Femur (tissue), 1 donor: ENCODE results near the gene CXCL17.
A peak's percentile ranks its signal among the peaks of the same experiment; 100 is the strongest.
"Not testable (repeated sequence)": the region's sequence is repeated elsewhere in the genome, so short reads cannot be mapped to it uniquely, and the experiment has no call there.

Experiments used
- DNase-seq: peaks from one replicate; pipeline ENCODE4 v3.0.0-alpha.2; 2017

The CXCL17 gene

DNA sequence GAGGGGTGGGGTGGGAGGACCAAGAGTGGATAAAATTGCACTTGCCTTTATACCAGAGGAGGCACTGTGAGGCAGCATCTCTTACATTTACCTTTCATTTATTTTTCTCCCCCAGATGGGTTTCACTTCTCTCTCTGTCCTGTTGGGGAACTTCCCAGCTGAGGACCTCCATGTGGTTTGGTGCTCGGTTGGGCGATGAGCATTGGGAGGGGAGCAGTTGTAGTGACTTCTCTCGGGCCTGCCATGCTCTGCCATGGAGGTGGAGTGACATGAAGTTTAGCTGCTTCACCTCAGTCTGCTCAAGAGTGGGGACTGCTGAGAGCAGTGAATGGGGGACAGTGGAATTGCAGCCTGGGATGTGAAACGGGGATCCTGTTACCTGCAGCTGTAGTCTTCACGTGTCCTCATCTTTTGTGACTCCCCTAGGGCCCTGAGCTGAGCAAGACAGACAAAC, 23.1 kb upstream of the CXCL17 start:
- no peak for DNase-seq

DNA sequence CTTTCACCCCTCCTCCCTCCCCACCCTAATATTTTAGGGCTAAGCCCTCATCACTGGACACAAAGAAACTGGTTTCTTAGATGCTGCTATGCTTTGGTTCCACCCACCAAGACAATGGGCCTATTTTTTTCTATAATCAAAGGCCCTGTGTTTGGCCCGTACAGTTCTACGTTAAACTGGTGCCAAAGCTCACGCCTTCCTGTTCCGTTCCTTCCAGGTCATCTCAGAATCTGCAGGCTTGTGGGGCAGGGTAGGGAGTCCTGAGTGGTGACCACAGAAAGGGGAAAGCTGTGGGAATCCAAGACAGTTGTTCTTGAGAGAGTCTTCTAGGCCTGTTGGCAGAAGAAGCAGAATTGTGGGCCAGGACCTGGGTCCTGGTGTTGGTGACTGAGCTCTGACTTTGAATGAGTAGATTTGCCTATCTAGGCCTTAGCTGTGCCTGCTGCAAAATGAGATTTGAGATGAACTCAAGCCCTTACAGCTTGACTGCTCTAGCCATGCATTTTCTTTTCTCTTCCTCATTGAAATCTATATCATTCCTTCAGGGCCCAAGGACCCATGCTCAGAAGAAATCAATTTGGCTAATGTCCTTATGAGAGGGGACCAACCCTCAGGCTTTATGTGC, 19.1 kb upstream of the CXCL17 start:
- DNase-seq, result no peak

DNA sequence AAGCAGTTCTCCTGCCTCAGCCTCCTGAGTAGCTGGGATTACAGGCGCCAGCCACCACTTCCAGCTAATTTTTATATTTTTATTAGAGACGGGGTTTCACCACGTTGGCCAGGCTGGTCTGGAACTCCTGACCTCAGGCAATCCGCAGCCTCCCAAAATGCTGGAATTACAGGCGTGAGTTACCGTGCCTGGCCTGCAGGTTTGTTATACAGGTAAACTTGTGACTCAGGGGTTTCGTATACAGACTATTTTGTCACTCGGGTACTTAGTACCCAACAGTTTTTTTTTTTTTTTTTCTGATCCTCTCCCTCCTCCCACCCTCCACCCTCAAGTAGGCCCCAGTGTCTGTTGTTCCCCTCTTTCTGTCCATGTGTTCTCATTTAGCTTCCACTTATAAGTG, 18.5 kb upstream of the CXCL17 start:
- not testable (repeated sequence) for DNase-seq

DNA sequence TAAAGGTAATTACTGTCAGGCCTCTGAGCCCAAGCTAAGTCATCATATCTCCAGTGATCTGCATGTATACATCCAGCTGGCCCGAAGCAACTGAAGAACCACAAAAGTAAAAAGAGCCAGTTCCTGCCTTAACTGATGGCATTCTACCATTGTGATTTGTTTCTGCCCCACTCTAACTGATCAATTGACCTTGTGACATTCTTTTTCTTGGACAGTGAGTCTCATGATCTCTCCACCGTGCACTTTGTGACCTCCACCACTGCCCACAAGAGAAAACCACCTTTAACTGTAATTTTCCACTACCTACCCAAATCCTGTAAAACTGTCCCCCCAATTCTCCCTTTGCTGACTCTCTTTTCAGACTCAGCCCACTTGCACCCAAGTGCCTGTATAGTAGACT, 17.2 kb upstream of the CXCL17 start:
- DNase-seq, result no peak

DNA sequence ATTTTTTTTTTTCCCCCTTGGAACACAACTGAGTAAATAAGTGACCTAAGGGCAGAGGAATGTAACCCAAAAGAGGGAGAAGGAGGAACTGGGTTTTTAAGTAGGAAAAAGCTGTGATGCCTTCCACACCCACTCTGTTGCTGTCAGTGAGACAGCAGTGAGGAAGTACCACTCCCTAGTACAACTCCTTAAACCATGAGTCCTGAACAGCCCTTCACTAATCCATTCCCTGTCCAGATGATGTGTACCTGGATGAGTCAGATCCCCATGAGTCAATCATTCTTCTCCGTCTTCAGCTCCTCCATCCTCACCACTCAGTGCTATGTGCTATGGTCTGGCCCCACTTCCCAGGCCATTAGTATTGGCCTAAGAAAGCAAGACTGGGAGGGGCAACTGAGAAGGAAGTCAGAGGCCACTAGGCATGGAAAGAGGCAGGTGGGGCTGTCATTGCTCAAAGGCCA, 12.9 kb upstream of the CXCL17 start:
- DNase-seq, result no peak

DNA sequence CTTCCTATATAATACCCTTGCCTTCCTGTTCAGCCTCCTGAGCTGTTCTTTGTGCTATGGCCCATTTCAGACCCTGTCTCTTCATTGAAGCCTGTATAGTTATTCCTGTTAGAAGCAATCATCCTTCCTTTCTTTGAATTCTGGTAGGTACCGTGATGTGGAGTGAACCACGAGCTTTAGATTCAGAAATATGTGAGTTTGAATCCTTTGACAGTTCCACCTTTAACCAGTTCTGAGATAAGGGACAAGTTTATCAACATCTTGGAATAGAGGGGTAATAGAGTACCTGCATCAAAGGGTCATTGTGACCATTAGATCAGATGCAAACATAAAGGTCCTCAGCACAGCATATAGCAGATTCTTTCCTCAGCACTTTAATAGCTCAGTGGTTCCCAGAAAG, 12.3 kb upstream of the CXCL17 start:
- DNase-seq, result no peak

DNA sequence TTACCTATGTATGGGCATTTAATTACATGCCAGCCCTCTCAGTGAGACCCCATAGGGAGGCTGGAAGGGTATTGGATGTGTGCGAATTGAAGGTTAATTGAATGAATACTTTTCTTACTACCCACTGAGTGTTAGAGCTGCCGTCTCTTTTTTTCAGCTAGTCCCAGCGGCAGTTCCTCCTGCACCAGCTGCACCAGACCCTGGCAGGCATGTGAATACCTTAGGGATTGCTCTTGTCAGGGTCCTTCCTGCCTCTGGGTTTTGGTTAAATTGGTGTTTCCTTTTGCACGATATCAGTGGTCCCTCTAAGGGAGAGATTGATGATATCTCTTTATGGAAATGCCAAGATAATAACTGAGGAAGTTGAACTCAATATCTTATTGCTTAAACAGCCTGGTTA, 9.8 kb upstream of the CXCL17 start:
- no peak for DNase-seq

DNA sequence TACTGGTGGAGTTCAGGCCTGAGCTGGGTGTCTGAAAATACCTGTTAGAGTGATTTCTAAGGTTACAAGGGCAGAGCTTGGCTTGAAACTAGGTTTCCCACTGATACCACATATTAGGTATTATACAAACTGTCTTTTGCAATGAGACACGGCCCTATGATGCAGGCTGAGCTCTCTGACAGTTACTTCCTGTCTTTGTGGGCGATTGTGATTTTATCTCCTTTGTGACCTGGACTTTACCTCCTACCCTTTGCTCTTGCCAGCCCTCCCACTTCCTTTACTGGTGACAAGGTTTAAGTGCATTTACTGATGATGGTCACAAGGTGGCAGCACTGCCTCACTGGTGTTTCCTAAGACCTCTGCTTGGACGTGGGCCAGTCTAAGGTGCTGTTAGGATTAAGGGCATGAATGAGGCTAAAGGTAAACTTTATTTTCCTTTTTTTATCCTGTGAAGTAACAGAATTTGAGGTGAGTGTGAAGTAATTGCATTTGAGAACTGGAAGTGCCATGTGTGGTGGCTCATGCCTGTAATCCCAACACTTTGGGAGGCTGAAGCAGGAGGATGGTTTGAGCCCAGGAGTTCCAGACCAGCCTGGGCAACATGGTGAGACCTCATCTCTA, 7.7 kb upstream of the CXCL17 start:
- DNase-seq, result peak; percentile 78

DNA sequence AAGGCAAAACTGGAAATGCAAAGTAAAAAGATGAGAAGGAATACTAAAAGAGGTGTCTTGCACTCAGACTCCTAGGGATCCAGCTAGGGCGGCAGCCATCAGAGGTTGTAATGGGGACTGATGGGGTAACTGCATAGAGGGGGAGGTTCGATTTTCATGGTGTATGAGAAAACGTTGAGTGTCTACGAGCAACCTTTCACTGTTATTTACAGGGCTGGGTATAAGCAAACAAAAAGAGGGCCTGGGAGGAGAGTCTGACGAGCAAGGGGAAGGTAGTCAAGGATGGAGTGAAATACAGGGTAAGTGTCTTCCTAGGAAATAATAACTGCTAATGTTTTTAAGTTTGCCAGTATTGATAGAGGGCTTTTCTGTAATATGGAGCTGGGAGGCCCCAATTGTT, 5.6 kb upstream of the CXCL17 start:
- DNase-seq, result not testable (repeated sequence)

DNA sequence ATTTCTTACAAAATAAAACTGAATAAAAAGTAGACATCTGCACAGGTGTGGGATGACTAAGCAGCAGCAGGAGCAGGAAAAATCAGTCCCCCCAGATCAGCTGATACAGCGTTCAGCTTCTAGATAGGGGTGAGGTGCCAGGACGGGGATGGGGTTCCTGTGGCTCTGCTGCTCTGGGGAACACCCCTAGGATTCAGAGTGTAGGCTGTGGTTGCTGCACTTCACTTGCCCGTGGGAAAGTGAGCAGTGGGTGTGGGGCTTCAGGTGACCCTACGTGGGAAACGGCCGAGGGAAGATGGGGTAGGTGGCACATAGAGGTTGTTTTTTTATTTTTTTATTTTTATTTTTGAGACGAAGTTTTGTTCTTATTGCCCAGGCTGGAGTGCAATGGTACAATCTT, 3.2 kb upstream of the CXCL17 start:
- no peak for DNase-seq

DNA sequence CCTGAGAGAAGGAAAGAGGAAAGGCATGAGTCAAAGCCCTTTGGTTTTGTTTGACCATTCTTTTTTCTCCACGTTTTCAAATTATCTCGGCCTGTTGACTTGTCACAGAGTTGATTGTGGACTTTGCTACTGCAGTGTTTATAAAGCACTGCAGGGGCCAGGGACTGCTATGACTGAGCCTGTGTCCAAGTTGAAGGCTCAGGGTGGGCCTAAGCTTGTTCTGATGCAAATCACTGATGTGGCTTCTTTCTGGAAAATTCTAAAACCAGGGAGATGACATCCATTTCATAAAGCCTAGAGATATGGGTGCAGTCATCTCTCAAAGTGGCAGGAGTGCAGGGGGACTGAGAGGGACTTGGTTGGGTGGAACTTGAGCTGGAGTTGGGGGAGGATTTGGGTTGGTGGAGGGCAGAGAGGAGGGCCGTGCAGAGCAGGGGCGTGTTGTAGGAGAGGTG, 1.2 kb upstream of the CXCL17 start:
- no peak for DNase-seq

DNA sequence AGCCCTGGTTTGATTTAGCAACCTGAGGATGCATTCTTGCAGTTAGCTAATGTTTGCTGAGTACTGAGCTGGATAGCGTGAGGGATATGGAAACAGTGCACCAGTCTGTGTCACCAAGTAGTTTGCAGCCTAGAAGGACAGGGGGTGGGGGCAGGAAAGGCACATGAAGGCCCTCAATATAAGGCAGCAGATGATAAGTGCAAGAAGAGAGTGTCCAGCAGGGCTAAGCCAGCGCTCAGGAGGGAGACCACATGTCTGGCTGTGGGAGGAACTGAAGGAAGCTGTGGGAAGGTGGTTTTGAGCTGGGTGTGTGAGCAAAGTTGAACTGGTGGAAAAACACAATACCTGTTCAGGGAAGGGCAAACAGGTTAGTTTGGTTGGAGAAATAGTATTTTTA, 1.7 kb downstream of the CXCL17 start:
- no peak for DNase-seq

DNA sequence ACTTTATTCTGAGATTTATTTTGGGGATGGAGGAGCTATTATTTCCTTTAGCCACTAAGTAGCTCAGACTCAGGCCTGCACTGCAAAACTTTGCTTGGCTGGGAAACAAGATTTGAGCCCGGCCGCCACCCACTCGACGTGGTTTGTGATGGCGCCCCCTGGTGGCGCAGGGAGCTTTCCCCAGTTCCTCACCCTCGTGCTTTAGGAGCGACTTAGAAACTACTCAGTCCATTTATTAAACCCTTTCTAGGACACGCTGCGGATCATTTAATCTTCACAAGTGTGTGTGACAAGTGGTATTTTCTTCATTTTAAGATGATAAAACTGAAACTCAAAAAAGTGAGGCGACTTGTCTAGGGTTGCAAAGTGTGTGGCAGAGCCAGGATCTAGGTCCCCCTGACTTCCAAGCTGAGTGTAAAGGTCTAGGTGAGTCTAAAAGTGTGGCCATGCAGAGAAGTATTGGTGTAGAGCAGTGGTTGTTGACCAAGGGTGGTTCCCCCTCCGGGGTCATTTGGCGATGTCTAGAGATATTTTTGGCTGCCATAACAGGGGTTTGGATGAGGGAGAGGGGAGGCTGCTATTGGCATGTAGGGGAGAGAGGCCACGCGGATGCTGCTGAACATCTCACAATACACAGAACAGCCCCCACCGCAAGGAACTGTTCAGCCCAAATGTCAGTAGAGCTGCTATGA, 2.2 kb downstream of the CXCL17 start:
- peak; percentile 66 for DNase-seq

DNA sequence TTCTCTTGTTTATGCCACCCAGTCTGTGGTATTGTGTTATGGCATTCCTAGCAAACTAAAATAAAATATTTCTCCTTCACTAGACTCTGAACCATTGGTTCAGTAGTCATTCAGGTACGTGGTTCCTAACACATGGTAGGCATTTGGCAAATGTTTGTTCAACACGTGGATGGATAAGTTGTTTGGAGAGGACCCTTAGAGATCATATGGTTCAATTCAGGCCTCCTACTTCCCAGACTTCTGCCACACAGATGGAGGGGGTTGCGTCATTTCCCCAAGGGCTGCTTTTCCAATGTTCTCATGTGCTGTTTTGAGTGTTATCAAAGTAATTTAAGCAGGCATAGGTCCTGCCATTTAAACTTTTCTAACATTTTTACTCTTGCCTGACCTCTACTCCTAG, 6.7 kb downstream of the CXCL17 start:
- no peak for DNase-seq

DNA sequence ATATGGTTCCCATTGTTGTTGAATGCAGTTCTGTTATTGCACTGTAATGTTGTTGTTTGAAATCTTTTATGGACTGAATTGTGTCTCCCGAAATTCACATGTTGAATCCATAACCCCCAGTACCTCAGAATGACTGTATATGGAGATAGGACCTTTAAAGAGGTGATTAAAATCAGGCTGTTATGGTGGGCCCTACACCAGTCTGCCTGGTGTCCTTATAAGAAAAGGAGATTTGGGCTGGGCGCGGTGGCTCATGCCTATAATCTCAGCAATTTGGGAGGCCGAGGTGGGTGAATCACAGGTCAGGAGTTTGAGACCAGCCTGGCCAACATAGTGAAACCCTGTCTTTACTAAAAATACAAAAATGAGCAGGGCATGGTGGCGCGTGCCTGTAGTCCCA, 7.4 kb downstream of the CXCL17 start:
- DNase-seq, result no peak

DNA sequence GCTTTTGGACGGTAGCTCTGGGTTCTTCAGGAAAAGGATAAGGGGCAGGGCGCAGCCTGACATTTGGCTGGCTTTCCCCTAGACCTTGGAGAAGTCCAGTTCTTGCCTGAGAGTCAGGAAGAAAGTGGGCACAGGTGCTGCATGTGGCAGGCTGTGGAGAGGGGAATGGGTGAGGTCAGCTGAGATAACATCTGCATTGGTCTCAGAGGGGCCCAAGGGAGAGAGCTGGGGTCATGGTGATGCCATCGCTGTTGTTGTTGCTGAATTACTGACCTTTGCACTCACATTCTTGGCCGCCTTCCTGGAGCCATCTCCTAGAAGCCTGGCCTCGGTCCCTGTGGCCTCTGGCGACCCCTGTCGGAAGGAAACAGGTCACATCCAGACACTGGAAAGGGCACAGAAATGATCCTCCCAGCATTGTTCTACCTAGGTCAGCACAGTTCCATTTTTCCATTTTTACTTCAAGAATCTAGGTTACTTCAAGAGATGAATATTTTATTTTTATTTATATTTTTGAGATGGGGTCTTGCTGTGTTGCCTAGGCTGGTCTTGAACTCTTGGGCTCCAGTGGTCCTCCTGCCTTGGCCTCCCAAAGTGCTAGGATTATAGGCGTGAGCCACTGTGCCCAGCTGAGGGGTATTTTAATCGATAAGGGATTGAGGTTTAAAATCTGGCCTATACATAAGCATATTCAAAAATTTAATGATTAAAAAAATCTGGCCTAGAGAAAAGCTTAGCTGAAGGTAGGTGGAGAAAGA, 9.1 kb downstream of the CXCL17 start:
- peak; percentile 70 for DNase-seq

DNA sequence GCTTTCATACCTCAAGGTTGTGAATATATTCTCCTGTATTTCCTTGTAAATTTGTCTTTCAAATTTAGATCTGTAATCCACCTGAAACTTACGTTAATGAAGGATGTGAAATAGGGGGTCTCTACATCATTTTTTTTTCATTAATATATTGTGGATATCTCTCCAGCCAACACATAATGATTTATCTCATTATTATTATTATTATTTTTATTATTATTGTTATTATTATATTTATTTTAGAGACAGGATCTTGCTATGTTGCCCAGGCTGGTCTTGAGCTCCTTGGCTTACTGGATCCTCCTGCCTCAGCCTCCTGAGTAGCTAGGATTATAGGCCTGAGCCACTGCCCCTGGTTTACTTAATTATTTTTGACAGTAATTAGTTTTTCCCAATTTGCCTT, 11.3 kb downstream of the CXCL17 start:
- no peak for DNase-seq

DNA sequence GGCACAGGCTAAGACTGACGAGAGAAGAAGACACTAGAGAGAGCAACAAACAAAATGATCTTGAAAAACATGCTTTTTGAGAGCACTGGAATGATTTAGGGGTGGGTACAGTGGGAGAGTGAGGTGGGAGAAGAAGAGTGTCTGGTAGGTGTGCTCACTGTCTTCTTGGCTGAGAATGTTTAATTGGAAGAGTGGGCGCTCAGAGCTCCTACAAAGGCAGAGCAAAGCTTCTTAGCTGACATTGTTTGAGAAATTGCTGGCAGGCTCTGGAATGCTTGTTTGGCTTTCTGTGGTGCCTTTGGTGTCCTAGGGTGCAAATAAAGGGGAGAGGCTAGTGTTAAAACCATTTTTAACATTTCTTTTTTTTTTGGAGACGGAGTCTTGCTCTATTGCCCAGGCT, 14.1 kb downstream of the CXCL17 start:
- no peak for DNase-seq

DNA sequence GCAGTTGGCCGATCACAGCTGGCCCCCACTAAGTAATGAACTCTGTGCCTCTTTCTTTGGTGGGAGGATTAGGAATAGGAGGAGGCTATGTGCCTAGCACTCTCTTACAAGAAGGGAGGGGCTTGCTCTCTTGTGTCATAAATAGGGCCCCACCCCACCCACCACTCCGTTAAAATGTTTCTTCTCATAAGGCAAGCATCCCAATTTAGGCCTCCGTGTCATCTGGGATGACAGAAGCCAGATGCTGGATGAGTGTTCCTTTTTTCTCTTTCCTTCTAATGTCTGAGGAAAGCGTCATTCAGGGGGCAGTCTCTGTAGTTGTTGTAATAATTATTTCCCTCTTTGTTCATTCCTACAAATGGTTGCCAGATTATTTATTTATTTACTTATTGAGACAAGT, 15.4 kb downstream of the CXCL17 start, which contains the start of gene LIPE:
LIPE (minus strand) TSS at position 76 of the 400 bp plus-strand sequence. CDS start 239 bp downstream, outside the sequence.
- DNase-seq, result no peak

DNA sequence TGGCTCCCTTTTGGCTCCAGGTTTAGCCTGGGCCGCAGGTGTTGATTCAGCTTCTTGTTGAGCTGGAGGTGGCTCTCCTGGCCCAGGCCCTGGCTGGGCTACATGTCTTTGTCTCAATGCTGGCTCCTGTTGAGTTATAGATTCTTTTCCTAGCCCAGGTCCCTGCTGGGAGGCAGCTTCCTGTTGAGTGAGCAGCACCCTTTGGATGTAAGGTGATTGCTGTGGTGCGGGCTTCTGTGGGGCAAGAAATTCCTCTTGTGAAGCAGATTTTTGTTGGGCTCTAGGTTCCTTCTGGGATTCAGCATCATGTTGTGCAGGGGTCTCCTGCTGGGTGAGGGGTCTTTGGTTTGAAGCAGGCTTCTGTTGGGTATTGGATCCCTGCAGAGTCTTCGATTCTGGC, 16.1 kb downstream of the CXCL17 start:
- no peak for DNase-seq

DNA sequence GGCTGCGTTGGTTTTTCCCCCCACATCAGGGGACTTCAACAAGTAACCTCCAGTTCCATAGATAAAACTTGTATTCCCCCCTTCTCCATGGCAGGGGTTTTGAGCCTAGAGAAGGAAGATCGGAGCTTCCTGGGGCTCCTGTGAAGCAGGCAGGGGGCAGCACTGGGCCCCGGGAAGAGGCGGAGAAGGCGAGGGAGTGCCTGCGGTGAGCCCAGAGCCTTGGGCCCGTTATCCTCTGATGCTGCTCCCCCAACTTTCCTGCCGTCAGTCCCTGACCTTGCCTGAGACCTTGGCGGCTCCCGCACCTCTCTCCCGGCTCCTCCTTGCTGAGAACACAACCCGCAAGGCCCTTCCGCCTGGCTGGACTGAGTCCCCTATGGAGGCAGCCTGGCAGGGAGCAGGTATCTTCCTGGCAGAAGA, 18.0 kb downstream of the CXCL17 start:
- no peak for DNase-seq

DNA sequence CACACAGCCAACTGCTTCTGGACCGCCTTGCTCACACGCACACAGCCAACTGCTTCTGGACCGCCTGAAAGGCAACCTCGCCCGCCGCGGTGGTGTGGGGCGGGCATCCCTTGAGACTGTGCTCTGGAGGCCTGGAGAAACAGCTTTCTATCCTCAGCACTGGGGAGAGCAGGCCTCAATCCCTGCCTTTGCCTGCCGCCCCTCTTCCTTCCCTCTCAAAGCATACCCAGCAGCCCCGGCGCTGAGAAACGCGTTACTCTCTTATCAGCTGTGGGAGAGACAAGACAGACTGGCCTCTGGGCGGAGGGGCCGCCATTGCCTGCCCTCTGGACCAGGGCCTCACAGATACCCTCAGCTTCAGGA, 18.4 kb downstream of the CXCL17 start:
- DNase-seq, result no peak
